PFSK-1 (cell line): ENCODE results near the gene KRT71.

Experiments used
- FOXP2 ChIP-seq: optimal IDR thresholded peaks from 2 replicates; pipeline ENCODE3; 2011; ENCODE audit warnings: borderline replicate concordance, control low read depth, inconsistent platforms; ENCODE audit not compliant: insufficient read depth; ENCODE audit errors: extremely low read length, extremely low read depth
- TAF1 ChIP-seq: IDR thresholded peaks from 2 replicates; pipeline ENCODE4 v1.6.1; 2012; ENCODE audit warnings: low read length, control low read depth, borderline replicate concordance; ENCODE audit not compliant: insufficient read depth
- TF ChIP-seq, protein P1 (sequence below), 2 experiments: IDR thresholded peaks; 2 replicates each; pipeline versions ENCODE4 v1.6.1 to v1.8.0; 2011 to 2012; ENCODE audit warnings: low read depth in 2 of 2, low read length in 2 of 2, control low read depth in 1 of 2, inconsistent platforms in 1 of 2, mild to moderate bottlenecking in 1 of 2, moderate library complexity in 1 of 2; ENCODE audit not compliant: insufficient read depth in 1 of 2

GRCh38 chr12:52515319-52515646, 37.7 kb downstream of the KRT71 start:
- TF ChIP-seq FOXP2 (no peak), TAF1 (no peak)
- TF ChIP-seq, protein P1, sequence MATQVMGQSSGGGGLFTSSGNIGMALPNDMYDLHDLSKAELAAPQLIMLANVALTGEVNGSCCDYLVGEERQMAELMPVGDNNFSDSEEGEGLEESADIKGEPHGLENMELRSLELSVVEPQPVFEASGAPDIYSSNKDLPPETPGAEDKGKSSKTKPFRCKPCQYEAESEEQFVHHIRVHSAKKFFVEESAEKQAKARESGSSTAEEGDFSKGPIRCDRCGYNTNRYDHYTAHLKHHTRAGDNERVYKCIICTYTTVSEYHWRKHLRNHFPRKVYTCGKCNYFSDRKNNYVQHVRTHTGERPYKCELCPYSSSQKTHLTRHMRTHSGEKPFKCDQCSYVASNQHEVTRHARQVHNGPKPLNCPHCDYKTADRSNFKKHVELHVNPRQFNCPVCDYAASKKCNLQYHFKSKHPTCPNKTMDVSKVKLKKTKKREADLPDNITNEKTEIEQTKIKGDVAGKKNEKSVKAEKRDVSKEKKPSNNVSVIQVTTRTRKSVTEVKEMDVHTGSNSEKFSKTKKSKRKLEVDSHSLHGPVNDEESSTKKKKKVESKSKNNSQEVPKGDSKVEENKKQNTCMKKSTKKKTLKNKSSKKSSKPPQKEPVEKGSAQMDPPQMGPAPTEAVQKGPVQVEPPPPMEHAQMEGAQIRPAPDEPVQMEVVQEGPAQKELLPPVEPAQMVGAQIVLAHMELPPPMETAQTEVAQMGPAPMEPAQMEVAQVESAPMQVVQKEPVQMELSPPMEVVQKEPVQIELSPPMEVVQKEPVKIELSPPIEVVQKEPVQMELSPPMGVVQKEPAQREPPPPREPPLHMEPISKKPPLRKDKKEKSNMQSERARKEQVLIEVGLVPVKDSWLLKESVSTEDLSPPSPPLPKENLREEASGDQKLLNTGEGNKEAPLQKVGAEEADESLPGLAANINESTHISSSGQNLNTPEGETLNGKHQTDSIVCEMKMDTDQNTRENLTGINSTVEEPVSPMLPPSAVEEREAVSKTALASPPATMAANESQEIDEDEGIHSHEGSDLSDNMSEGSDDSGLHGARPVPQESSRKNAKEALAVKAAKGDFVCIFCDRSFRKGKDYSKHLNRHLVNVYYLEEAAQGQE (IDR thresholded peaks at IDR 0.05; ENCODE audit: insufficient read depth in 1 of 2, low read depth in 2 of 2, low read length in 2 of 2): no peak
